Adrenal gland (tissue), 5 donors: Measurements from ENCODE around the gene HAVCR1.

Experiments used
- CTCF ChIP-seq, 6 experiments: fragments of 450-650 bp in 4 of 6; fragments of 200-600 bp in 2 of 6; sonication (generic) in 1 of 6; IDR thresholded peaks; 1 replicate in 5 of 6; 2 replicates in 1 of 6; pipeline versions ENCODE4 v1.5.1 to v1.8.0; 2016 to 2021; ENCODE audit warnings: antibody characterized with exemption in 6 of 6, mild to moderate bottlenecking in 2 of 6, moderate library complexity in 1 of 6
- POLR2A ChIP-seq, 2 donors: fragments of 450-650 bp; IDR thresholded peaks; one replicate each; pipeline ENCODE4 v1.6.1; 2017; ENCODE audit warnings: antibody characterized with exemption in 2 of 2, mild to moderate bottlenecking in 2 of 2, moderate library complexity in 1 of 2
- donor health status: DM: no; HTN: no; CAD: no.

GRCh38 chr5:157020002-157020401 is 38.9 kb downstream of the HAVCR1 start:
- TF ChIP-seq CTCF (IDR thresholded peaks at IDR 0.05) = no peak
- no peak for TF ChIP-seq POLR2A (IDR thresholded peaks at IDR 0.05)
